ENCODE data around the gene SPINK1. TPM values are rescaled to one million over a fixed set of nuclear protein-coding genes. Genes with fewer than 3 reads are reported as not detected.

The SPINK1 gene
- total and polyA plus RNA-seq, 2 of the 13 experiments (the other 11 are each of a cell fraction or from before 2014, with no cell fraction given) = 14.7 to 17.1 TPM

DNA sequence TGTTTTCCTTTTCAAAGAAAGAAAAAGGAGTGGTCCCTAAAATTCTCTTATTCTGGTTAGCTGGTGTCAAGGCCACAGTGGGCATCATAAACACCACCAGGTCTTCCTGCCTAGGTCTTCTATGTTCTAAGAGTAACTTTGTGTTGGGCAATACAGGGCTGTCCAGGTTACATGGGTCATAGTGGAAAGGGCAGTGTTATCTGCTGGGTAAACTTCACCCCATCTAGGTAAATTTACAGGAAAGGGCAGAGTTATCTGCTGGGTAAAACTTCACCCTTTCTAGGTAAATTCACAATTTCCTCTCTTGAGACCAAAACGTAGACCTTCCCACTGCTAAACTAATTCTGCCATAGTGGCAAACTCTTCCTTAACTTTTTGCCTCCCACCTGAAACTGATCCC, 30.0 kb downstream of the SPINK1 start:
- no peaks in the 10 kb centered on the region for H3K9me3 ChIP-seq (ENCODE audit: low read length)
- no peak for ATAC-seq
- no peak overlapping the region for H3K9ac ChIP-seq (ENCODE audit: insufficient read depth, low read depth, low read length)
- POLR2A ChIA-PET = no interaction called here
- H3K79me2 ChIP-seq (ENCODE audit: insufficient read depth, low read length) = no peaks in the 10 kb centered on the region
- WGBS (ENCODE audit: low lambda C conversion rate) = 7% methylated on average over 1 of the region's 1 CpG
- intact Hi-C loops (cut with micrococcal nuclease; ENCODE audit: unreplicated experiment) (no loop called here), in situ Hi-C loops (cut with HindIII; ENCODE audit: extremely low pct_ligation_motif_present, low pct_unique_long_range_greater_than_20kb) (no loop called here)
- no peak overlapping the region for H2AFZ ChIP-seq (ENCODE audit: low read length)
- no peak for FAIRE-seq
- no peak overlapping the region for H3K27ac ChIP-seq (ENCODE audit: extremely low read length, insufficient read depth, low read length)
- H3K4me1 ChIP-seq (ENCODE audit: insufficient read depth, low read length) = no peaks in the 10 kb centered on the region
- H4K20me1 ChIP-seq (ENCODE audit: insufficient read depth, low read length) = no peaks in the 10 kb centered on the region
- no peak overlapping the region for H3K4me3 ChIP-seq (replicated peaks in 1 of 3; ENCODE audit: insufficient read depth in 1 of 3, low read depth in 2 of 3, low read length in 3 of 3)
- BruUV-seq (replicated peaks) = no TSS peak
- H3K36me3 ChIP-seq (replicated peaks in 1 of 2; ENCODE audit: control insufficient read depth in 1 of 2, insufficient read depth in 2 of 2, low read length in 2 of 2) = no peaks in the 10 kb centered on the region
- DNase-seq (ENCODE audit: low spot score) = no peak
- CTCF ChIA-PET (ENCODE audit: low intra/inter-chr PET ratio, low total read pairs) = no interaction called here
- H3K4me2 ChIP-seq (ENCODE audit: low read depth, low read length) = no peak overlapping the region
- H3K27me3 ChIP-seq (ENCODE audit: control insufficient read depth in 1 of 2, insufficient read depth in 2 of 2, low read length in 2 of 2) = no peaks in the 10 kb centered on the region
- TF ChIP-seq BCL6 (CRISPR knock-in tag; IDR thresholded peaks at IDR 0.05) (peak; percentile 62), SOX6 (IDR thresholded peaks at IDR 0.05) (no peak), SOX6 (CRISPR knock-in tag; IDR thresholded peaks at IDR 0.05) (0 out of 2 replicates have a peak, but pooled peaks have one; percentile 17), ZNF766 (CRISPR knock-in tag; IDR thresholded peaks at IDR 0.05; ENCODE audit: borderline replicate concordance) (no peak), RARA (CRISPR knock-in tag; IDR thresholded peaks at IDR 0.05) (peak; percentile 52; the same call in 1 of the 2 replicates), NR2C2 (CRISPR knock-in tag; IDR thresholded peaks at IDR 0.05; ENCODE audit: borderline replicate concordance) (peak; percentile 71), NR2F2 (IDR thresholded peaks at IDR 0.05; ENCODE audit: borderline replicate concordance, low read depth) (0 out of 2 replicates have a peak, but pooled peaks have one; percentile 22), ZFP82 (CRISPR knock-in tag; IDR thresholded peaks at IDR 0.05; ENCODE audit: borderline replicate concordance) (no peak)

- H3K9me3 ChIP-seq (ENCODE audit: low read length) = no peaks in the 10 kb centered on the region
- no peaks in the 10 kb centered on the region for H4K20me1 ChIP-seq (ENCODE audit: insufficient read depth, low read length)
- H3K4me3 ChIP-seq (replicated peaks in 1 of 3; ENCODE audit: insufficient read depth in 1 of 3, low read depth in 2 of 3, low read length in 3 of 3) = no peak overlapping the region
- BruUV-seq (replicated peaks) = no TSS peak
- CTCF ChIA-PET (ENCODE audit: low intra/inter-chr PET ratio, low total read pairs) = no interaction called here
- no peak overlapping the region for H2AFZ ChIP-seq (ENCODE audit: low read length)
- no peak overlapping the region for H3K9ac ChIP-seq (ENCODE audit: insufficient read depth, low read depth, low read length)
- no peaks in the 10 kb centered on the region for H3K4me1 ChIP-seq (ENCODE audit: insufficient read depth, low read length)
- ATAC-seq = no peak
- H3K79me2 ChIP-seq (ENCODE audit: insufficient read depth, low read length) = no peaks in the 10 kb centered on the region
- WGBS (ENCODE audit: low lambda C conversion rate) = 32% methylated on average over 3 of the region's 3 CpGs
- no peak for DNase-seq (ENCODE audit: low spot score)
- intact Hi-C loops (cut with micrococcal nuclease; ENCODE audit: unreplicated experiment) (no loop called here), in situ Hi-C loops (cut with HindIII; ENCODE audit: extremely low pct_ligation_motif_present, low pct_unique_long_range_greater_than_20kb) (no loop called here)
- POLR2A ChIA-PET = no interaction called here
- no peak overlapping the region for H3K27ac ChIP-seq (ENCODE audit: extremely low read length, insufficient read depth, low read length)
- no peak for FAIRE-seq
- no peak overlapping the region for H3K4me2 ChIP-seq (ENCODE audit: low read depth, low read length)
- no peaks in the 10 kb centered on the region for H3K36me3 ChIP-seq (replicated peaks in 1 of 2; ENCODE audit: control insufficient read depth in 1 of 2, insufficient read depth in 2 of 2, low read length in 2 of 2)
- H3K27me3 ChIP-seq (ENCODE audit: control insufficient read depth in 1 of 2, insufficient read depth in 2 of 2, low read length in 2 of 2) = no peaks in the 10 kb centered on the region
- no peak for TF ChIP-seq POLR2AphosphoS2 (IDR thresholded peaks at IDR 0.05; ENCODE audit: low read depth, low read length)
- TF ChIP-seq ZNF331 (CRISPR knock-in tag; IDR thresholded peaks at IDR 0.05) = no peak
- no peak for TF ChIP-seq NCOA2 (CRISPR knock-in tag; IDR thresholded peaks at IDR 0.05)
- TF ChIP-seq, protein P1, sequence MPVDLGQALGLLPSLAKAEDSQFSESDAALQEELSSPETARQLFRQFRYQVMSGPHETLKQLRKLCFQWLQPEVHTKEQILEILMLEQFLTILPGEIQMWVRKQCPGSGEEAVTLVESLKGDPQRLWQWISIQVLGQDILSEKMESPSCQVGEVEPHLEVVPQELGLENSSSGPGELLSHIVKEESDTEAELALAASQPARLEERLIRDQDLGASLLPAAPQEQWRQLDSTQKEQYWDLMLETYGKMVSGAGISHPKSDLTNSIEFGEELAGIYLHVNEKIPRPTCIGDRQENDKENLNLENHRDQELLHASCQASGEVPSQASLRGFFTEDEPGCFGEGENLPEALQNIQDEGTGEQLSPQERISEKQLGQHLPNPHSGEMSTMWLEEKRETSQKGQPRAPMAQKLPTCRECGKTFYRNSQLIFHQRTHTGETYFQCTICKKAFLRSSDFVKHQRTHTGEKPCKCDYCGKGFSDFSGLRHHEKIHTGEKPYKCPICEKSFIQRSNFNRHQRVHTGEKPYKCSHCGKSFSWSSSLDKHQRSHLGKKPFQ (CRISPR knock-in tag; IDR thresholded peaks at IDR 0.05; ENCODE audit: insufficient replicate concordance) = no peak
- no peak for TF ChIP-seq ZMAT3 (CRISPR knock-in tag; conservative IDR thresholded peaks at IDR 0.05)
- TF ChIP-seq SMAD1 (CRISPR knock-in tag; IDR thresholded peaks at IDR 0.05; ENCODE audit: borderline replicate concordance, low read depth) = no peak
- TF ChIP-seq ZNF326 (CRISPR knock-in tag; IDR thresholded peaks at IDR 0.05; ENCODE audit: borderline replicate concordance) = no peak
- no peak for TF ChIP-seq ZNF235 (CRISPR knock-in tag; IDR thresholded peaks at IDR 0.05; ENCODE audit: borderline replicate concordance)
Observed at GRCh38 chr5:147800491-147800890, 31.0 kb downstream of the SPINK1 start.

Measured in HepG2 (cell line).